ENCODE measurements around the gene ARHGEF17.

- TF ChIP-seq POLR2AphosphoS5 (IDR thresholded peaks at IDR 0.05): no peak
- no peak for TF ChIP-seq CTCF (IDR thresholded peaks at IDR 0.05)
Measured at GRCh38 chr11:73260127-73260457, 48.0 kb upstream of the ARHGEF17 start.

All from esophagus muscularis mucosa (tissue), 3 donors.